Mesendoderm (in vitro differentiated cells): ENCODE measurements around the gene TRIM40.
A peak's percentile ranks its signal among the peaks of the same experiment; 100 is the strongest.
"Not testable (repeated sequence)": the region's sequence is repeated elsewhere in the genome, so short reads cannot be mapped to it uniquely, and the experiment has no call there.

Experiments
- DNase-seq: peaks from one replicate; pipeline ENCODE4 v3.0.0; 2013
- H2AK5ac ChIP-seq: 2 replicates; pipeline ENCODE4 v1.6.1; 2013; ENCODE audit warnings: low read length, inconsistent platforms
- H2BK120ac ChIP-seq: 2 replicates; pipeline ENCODE4 v1.6.1; 2013; ENCODE audit warnings: low read depth, mild to moderate bottlenecking, low read length, moderate library complexity, mixed read lengths
- H2BK15ac ChIP-seq: replicated peaks from 2 replicates; pipeline ENCODE4 v1.6.1; 2013; ENCODE audit warnings: low read depth, mild to moderate bottlenecking, moderate library complexity
- H2BK5ac ChIP-seq: 2 replicates; pipeline ENCODE4 v1.6.1; 2013; ENCODE audit warnings: low read length, inconsistent platforms
- H3K18ac ChIP-seq: 2 replicates; pipeline ENCODE4 v1.6.1; 2013; ENCODE audit warnings: mild to moderate bottlenecking, low read length, mixed read lengths
- H3K23ac ChIP-seq: one replicate; pipeline ENCODE4 v1.6.1; 2013; ENCODE audit warnings: low read length
- H3K27ac ChIP-seq: 2 replicates; pipeline ENCODE4 v1.5.1; 2013; ENCODE audit warnings: low read depth, mild to moderate bottlenecking, inconsistent platforms, low read length, moderate library complexity
- H3K27me3 ChIP-seq: 2 replicates; pipeline ENCODE4 v1.6.1; 2013; ENCODE audit warnings: low read length, control low read depth, mild to moderate bottlenecking, inconsistent platforms; ENCODE audit not compliant: insufficient read depth, poor library complexity
- H3K36me3 ChIP-seq: 2 replicates; pipeline ENCODE4 v1.6.1; 2013; ENCODE audit warnings: low read length, inconsistent platforms; ENCODE audit not compliant: control insufficient read depth, insufficient read depth
- H3K4ac ChIP-seq: one replicate; pipeline ENCODE4 v1.6.1; 2013; ENCODE audit warnings: low read depth, mild to moderate bottlenecking, low read length, moderate library complexity
- H3K4me1 ChIP-seq: 2 replicates; pipeline ENCODE4 v1.6.1; 2013; ENCODE audit warnings: low read depth, low read length, inconsistent platforms; ENCODE audit not compliant: control insufficient read depth
- H3K4me2 ChIP-seq: 2 replicates; pipeline ENCODE4 v1.6.1; 2013; ENCODE audit warnings: low read length
- H3K4me3 ChIP-seq: 2 replicates; pipeline ENCODE4 v1.5.1; 2013; ENCODE audit warnings: mild to moderate bottlenecking, low read length
- H3K56ac ChIP-seq: one replicate; pipeline ENCODE4 v1.6.1; 2013; ENCODE audit warnings: low read length
- H3K79me1 ChIP-seq: 2 replicates; pipeline ENCODE4 v1.6.1; 2013; ENCODE audit warnings: low read length, inconsistent platforms
- H3K79me2 ChIP-seq: 2 replicates; pipeline ENCODE4 v1.6.1; 2013; ENCODE audit warnings: mild to moderate bottlenecking, low read length; ENCODE audit not compliant: control insufficient read depth, insufficient read depth
- H3K9ac ChIP-seq: 2 replicates; pipeline ENCODE4 v1.6.1; 2013; ENCODE audit warnings: low read length, inconsistent platforms
- H4K5ac ChIP-seq: one replicate; pipeline ENCODE4 v1.6.1; 2013; ENCODE audit warnings: low read length
- H4K8ac ChIP-seq: one replicate; pipeline ENCODE4 v1.6.1; 2013; ENCODE audit warnings: low read depth, mild to moderate bottlenecking, control low read depth, low read length, moderate library complexity
- WGBS: extraction: QIAGEN DNeasy Blood & Tissue Kit; methylation state at CpG from one replicate; pipeline ENCODE4 v1.1.7; 2013; ENCODE audit warnings: low lambda C conversion rate, missing lambda C conversion rate; ENCODE audit not compliant: insufficient coverage; ENCODE audit errors: extremely low coverage; 5-methylcytosine and 5-hydroxymethylcytosine counted together

Gene TRIM40

DNA sequence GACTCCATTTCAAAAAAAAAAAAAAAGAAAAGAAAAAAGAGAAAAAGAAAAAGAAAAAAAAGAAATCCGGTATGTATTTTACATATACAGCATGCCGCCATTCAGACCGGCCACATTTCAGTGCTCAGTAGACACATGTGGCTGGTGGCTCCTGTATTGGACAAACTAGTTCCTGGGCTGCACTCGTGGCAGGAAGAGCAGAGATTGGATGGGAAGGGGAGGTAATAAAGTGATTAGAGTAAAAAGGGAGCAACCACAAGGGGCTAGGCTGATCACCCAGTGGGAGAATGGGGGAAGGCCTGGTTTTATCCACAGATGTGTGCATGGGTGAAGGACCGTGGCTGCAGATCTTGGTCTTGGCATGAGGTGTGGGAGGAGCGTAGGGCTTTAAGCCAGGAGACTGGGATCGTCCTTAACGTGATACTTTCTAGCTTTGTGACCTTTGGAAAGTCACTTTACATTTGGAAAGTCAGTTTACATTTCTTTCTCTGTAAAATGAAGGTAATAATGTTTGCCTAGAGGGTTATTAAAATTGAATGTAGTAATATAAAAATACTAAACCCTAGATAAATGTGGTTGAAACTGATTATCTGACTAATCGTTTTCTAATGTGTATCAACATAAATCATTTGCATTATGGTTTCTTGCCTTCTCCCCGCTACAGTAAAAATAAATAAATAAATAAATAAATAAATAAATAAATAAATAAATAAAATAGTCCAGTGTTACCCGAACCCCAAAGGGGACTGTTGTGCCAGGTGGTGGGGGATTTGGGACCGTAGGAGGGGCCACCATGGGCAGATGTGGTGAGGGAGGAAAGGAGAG lies 26.5 kb downstream of the TRIM40 start:
- H3K36me3 ChIP-seq = no peaks in the 10 kb centered on the region
- no peak overlapping the region for H4K8ac ChIP-seq
- no peak overlapping the region for H2BK120ac ChIP-seq
- H3K79me1 ChIP-seq = no peaks in the 10 kb centered on the region
- H3K18ac ChIP-seq = no peak overlapping the region
- no CpG with 5 or more reads among the region's 12 CpGs for WGBS
- no peak overlapping the region for H3K4ac ChIP-seq
- no peaks in the 10 kb centered on the region for H3K27me3 ChIP-seq
- no peak overlapping the region for H3K4me3 ChIP-seq
- no peaks in the 10 kb centered on the region for H3K4me1 ChIP-seq
- H3K79me2 ChIP-seq = no peaks in the 10 kb centered on the region
- H4K5ac ChIP-seq = no peak overlapping the region
- H3K27ac ChIP-seq = no peak overlapping the region
- H3K56ac ChIP-seq = no peak overlapping the region
- no peak overlapping the region for H3K23ac ChIP-seq
- no peak overlapping the region for H2BK15ac ChIP-seq
- H3K4me2 ChIP-seq = no peak overlapping the region
- no peak for DNase-seq
- H2BK5ac ChIP-seq = no peak overlapping the region
- no peak overlapping the region for H2AK5ac ChIP-seq
- H3K9ac ChIP-seq = no peak overlapping the region

DNA sequence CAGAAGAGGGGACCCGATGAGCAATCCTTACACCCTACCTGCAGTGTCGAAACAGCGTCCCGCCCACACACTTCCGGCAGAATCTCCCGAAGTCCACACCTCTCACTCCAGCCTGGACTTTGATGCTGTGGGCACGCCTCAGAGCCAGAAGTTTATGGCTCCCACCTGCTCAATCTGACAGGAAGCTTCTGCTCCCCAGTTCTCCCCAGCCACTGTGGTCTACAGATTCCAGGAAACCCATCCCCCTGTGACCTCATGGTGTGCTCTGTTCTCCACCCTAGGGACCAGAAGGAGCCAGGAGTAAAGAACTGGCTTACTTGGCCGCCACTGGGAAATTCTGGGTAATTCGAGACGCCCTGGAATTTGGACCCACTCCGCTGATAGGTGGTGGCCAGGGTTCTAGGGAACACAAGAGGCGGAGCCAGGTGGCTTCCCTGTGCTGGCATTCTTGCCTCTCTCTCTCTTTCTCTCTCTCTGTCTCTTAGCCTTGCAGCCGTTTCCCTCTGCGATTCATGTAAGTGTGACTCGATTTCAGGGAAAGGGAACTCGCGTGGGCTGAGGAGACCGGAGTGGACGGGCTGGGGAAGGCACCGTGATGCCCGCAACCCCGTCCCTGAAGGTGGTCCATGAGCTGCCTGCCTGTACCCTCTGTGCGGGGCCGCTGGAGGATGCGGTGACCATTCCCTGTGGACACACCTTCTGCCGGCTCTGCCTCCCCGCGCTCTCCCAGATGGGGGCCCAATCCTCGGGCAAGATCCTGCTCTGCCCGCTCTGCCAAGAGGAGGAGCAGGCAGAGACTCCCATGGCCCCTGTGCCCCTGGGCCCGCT lies 27.4 kb downstream of the TRIM40 start, which contains the start of gene TRIM15:
TRIM15 (plus strand) TSS at position 457 of the 828 bp plus-strand sequence; CDS start at position 596, 139 bp downstream.
- Histone ChIP-seq H3K4ac (no peak within 1 kb of the TSS), H3K9ac (no peak within 1 kb of the TSS), H3K36me3 (no peaks in the 10 kb centered on the region), H3K4me2 (no peak within 1 kb of the TSS), H3K4me3 (no peak within 1 kb of the TSS), H3K79me1 (no peaks in the 10 kb centered on the region), H2BK5ac (no peak within 1 kb of the TSS), H3K79me2 (no peaks in the 10 kb centered on the region), H2BK120ac (no peak within 1 kb of the TSS), H2BK15ac (no peak within 1 kb of the TSS), H4K8ac (no peak within 1 kb of the TSS), H3K56ac (no peak within 1 kb of the TSS), H3K27me3 (no peaks in the 10 kb centered on the region), H3K27ac (no peak within 1 kb of the TSS), H4K5ac (no peak within 1 kb of the TSS), H3K23ac (no peak within 1 kb of the TSS), H3K18ac (no peak within 1 kb of the TSS), H2AK5ac (no peak within 1 kb of the TSS), H3K4me1 (no peaks in the 10 kb centered on the region)
- DNase-seq = no peak
- no CpG with 5 or more reads among the region's 31 CpGs for WGBS

DNA sequence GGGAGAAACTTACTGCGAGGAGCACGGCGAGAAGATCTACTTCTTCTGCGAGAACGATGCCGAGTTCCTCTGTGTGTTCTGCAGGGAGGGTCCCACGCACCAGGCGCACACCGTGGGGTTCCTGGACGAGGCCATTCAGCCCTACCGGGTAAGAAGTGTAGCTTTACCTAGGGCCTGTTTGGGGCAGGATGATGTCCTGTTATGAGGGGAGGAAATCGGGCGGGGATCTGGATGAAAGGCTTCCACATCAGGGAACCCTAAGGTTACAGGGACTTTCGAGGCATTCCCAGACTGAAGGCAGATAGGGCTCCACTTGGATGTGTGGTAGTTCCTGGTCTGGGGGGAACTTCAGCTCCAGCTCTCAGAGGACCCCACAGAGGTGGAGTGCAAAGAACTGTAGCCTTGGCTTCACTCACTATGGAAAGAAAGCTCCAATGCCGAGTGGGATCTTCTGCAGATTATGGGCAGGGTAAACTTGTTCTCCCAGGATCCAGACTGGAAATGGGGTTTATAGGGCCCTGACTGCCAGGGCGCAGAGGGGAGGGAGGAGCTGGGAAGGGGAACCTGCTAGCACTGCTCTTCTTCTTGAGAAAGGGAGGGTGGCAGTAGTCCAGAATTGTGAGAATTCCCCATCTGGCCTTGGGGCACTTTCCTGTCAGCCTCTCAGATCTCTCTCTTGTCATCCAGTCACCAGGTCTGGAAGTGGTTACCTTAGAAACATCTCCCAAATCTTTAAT lies 28.1 kb downstream of the TRIM40 start:
- H4K5ac ChIP-seq = no peak overlapping the region

DNA sequence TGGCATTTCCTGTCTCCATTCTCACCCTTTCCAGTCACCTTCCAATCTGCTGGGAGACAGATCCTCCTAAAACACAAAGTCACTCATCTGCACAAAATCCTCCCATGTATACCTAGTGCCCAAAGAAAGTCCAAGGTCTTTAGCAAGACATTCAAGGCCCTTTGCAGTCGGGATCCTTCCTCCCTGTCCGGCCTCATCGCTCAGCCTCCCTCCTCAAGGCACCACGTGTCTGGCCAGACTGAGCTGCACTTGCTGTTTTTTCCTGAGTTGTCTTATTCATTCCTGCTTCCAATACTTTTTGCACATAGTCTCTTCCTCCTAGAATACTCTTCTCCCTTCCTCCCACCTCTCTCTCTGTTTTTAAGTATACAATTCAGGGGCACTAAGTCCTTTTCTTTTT lies 28.8 kb downstream of the TRIM40 start:
- no peak for DNase-seq
- WGBS = no CpG with 5 or more reads among the region's 4 CpGs
- Histone ChIP-seq H3K56ac (no peak overlapping the region), H3K18ac (no peak overlapping the region), H3K4me1 (no peaks in the 10 kb centered on the region), H3K27me3 (no peaks in the 10 kb centered on the region), H3K9ac (no peak overlapping the region), H2BK15ac (no peak overlapping the region), H3K79me2 (no peaks in the 10 kb centered on the region), H2AK5ac (no peak overlapping the region), H3K27ac (no peak overlapping the region), H3K23ac (no peak overlapping the region), H2BK5ac (no peak overlapping the region), H4K8ac (no peak overlapping the region), H4K5ac (no peak overlapping the region), H3K36me3 (no peaks in the 10 kb centered on the region), H3K79me1 (no peaks in the 10 kb centered on the region), H3K4me2 (no peak overlapping the region), H3K4me3 (no peak overlapping the region), H3K4ac (no peak overlapping the region), H2BK120ac (no peak overlapping the region)

More for the DNA sequence above, 28.1 kb downstream of the TRIM40 start:
- Histone ChIP-seq H3K4me1 (no peaks in the 10 kb centered on the region), H3K18ac (no peak overlapping the region), H2BK5ac (no peak overlapping the region), H3K36me3 (no peaks in the 10 kb centered on the region), H2BK15ac (no peak overlapping the region), H2BK120ac (no peak overlapping the region), H3K27ac (no peak overlapping the region), H2AK5ac (no peak overlapping the region), H3K9ac (no peak overlapping the region), H4K8ac (no peak overlapping the region), H3K56ac (no peak overlapping the region), H3K4me3 (no peak overlapping the region), H3K4ac (no peak overlapping the region), H3K79me2 (no peaks in the 10 kb centered on the region), H3K79me1 (no peaks in the 10 kb centered on the region), H3K23ac (no peak overlapping the region), H3K4me2 (no peak overlapping the region), H3K27me3 (no peaks in the 10 kb centered on the region)
- WGBS = no CpG with 5 or more reads among the region's 16 CpGs
- DNase-seq = peak; percentile 43

DNA sequence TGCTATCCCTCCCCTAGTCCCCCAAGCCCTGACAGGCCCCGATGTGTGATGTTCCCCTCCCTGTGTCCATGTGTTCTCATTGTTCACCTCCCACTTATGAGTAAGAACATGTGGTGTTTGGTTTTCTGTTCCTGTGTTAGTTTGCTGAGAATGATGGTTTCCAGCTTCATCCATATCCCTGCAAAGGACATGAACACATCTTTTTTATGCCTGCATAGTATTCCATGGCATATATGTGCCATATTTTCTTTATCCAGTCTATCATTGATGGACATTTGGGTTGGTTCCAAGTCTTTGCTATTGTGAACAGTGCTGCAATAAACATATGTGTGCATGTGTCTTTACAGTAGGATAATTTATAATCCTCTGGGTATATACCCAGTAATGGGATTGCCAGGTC lies 29.3 kb downstream of the TRIM40 start:
- H3K36me3 ChIP-seq, H2BK120ac ChIP-seq, H3K4ac ChIP-seq, H3K4me2 ChIP-seq, H4K8ac ChIP-seq, H3K4me3 ChIP-seq, DNase-seq, H2BK15ac ChIP-seq, H3K56ac ChIP-seq, H3K27ac ChIP-seq, H3K27me3 ChIP-seq, H4K5ac ChIP-seq, H2AK5ac ChIP-seq, H3K79me1 ChIP-seq, H3K23ac ChIP-seq, H3K18ac ChIP-seq, H3K4me1 ChIP-seq, H2BK5ac ChIP-seq, H3K79me2 ChIP-seq, H3K9ac ChIP-seq: not testable (repeated sequence)
- no CpG with 5 or more reads among the region's 1 CpG for WGBS
